GM06990 (cell line): ENCODE results near the gene PRRX1.

Experiments used
- DNase-seq: peaks from one replicate; pipeline ENCODE4 v3.0.0-alpha.2; 2011; ENCODE audit not compliant: insufficient read length; ENCODE audit errors: extremely low read depth
- H3K27me3 ChIP-seq: replicated peaks from 2 replicates; pipeline ENCODE4 v1.6.0; 2011; ENCODE audit warnings: low read length; ENCODE audit not compliant: control insufficient read depth, insufficient read depth
- H3K36me3 ChIP-seq: 2 replicates; pipeline ENCODE4 v1.5.1; 2011; ENCODE audit warnings: low read length; ENCODE audit not compliant: control insufficient read depth, insufficient read depth
- H3K4me3 ChIP-seq: replicated peaks from 2 replicates; pipeline ENCODE4 v1.5.1; 2011; ENCODE audit warnings: low read depth, mild to moderate bottlenecking, control low read depth, low read length
- TF ChIP-seq, protein P1 (sequence below): IDR thresholded peaks from 2 replicates; pipeline ENCODE4 v1.5.1; 2011; ENCODE audit warnings: low read length, control low read depth, mild to moderate bottlenecking, inconsistent platforms; ENCODE audit not compliant: insufficient read depth, poor library complexity, severe bottlenecking

Gene PRRX1

DNA sequence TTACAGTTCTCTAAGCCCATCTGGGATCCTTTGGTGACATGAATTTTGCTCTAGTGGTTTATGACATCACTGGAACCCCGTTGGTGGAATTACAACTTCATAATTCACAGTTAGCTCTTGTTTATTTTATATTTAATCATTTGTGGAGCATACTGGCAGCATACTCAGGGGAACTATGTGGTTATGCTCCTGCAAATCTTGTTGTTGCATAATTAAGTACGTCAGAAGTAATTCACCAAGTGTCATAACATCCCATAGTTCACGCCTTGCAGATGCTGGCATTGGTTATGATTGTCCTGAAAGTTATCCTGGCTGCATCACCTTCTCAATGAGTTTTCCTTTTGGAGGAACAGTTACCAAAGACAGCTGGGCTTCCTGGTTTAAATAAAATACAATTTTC, 16.5 kb downstream of the PRRX1 start:
- no peak overlapping the region for H3K4me3 ChIP-seq
- DNase-seq, result no peak
- no peaks in the 10 kb centered on the region for H3K27me3 ChIP-seq
- TF ChIP-seq, protein P1, sequence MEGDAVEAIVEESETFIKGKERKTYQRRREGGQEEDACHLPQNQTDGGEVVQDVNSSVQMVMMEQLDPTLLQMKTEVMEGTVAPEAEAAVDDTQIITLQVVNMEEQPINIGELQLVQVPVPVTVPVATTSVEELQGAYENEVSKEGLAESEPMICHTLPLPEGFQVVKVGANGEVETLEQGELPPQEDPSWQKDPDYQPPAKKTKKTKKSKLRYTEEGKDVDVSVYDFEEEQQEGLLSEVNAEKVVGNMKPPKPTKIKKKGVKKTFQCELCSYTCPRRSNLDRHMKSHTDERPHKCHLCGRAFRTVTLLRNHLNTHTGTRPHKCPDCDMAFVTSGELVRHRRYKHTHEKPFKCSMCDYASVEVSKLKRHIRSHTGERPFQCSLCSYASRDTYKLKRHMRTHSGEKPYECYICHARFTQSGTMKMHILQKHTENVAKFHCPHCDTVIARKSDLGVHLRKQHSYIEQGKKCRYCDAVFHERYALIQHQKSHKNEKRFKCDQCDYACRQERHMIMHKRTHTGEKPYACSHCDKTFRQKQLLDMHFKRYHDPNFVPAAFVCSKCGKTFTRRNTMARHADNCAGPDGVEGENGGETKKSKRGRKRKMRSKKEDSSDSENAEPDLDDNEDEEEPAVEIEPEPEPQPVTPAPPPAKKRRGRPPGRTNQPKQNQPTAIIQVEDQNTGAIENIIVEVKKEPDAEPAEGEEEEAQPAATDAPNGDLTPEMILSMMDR, result no peak
- no peaks in the 10 kb centered on the region for H3K36me3 ChIP-seq

- Histone ChIP-seq H3K4me3 (no peak overlapping the region), H3K36me3 (no peaks in the 10 kb centered on the region), H3K27me3 (no peaks in the 10 kb centered on the region)
- DNase-seq, result no peak
- TF ChIP-seq, protein P1, result no peak
Observed at GRCh38 chr1:170682169-170682568, 18.2 kb downstream of the PRRX1 start.

- Histone ChIP-seq H3K27me3 (no peaks in the 10 kb centered on the region), H3K36me3 (no peaks in the 10 kb centered on the region)
- TF ChIP-seq, protein P1, result no peak
Observed at GRCh38 chr1:170682809-170683208, 18.9 kb downstream of the PRRX1 start.

DNA sequence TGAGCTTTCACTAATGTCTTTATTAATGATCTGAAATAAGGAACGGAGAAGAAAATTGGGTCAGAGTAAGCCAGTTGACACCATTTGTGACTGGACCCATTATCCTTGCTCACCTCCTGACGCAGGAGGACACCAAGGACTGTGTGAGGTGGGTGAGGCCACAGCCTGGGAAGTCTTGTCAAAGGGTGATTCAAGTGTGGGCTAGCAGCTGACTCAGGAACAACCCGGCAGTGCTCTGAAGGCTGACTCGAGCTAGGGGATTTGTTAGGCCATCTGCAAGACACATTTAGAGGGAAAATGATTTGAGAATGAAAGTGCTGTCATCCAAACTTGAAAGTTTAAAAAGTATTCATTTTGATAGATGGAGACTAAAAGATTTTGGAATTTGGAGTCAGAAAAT, 21.2 kb downstream of the PRRX1 start:
- DNase-seq, result no peak
- Histone ChIP-seq H3K36me3 (no peaks in the 10 kb centered on the region), H3K4me3 (no peak overlapping the region), H3K27me3 (no peaks in the 10 kb centered on the region)
- TF ChIP-seq, protein P1, result no peak

More at GRCh38 chr1:170682809-170683208, 18.9 kb downstream of the PRRX1 start:
- H3K4me3 ChIP-seq, result no peak overlapping the region
- no peak for DNase-seq

DNA sequence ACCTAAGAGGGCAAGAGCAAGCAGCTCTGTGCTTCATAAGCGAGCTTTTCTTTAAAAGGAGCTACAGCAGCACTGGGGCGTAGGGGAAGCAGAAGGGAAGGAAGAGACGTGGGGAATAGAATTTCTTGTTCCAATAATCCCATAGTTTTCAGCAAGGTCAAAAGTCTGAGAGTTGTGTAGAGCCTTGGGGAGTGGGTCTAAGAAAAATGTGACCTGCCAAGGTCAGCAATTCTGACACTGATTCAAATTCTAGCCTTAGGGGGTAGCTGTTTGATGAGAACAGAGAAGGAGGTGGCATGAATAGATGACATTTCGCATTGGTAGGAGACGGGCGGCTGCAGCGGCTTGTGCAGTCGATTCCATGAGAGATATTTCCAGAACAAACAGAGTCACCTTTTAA, 22.4 kb downstream of the PRRX1 start:
- H3K27me3 ChIP-seq, result no peaks in the 10 kb centered on the region
- TF ChIP-seq, protein P1, result no peak
- no peak for DNase-seq
- no peaks in the 10 kb centered on the region for H3K36me3 ChIP-seq
- no peak overlapping the region for H3K4me3 ChIP-seq

- TF ChIP-seq, protein P1, result no peak
- H3K4me3 ChIP-seq, result no peak overlapping the region
- no peak for DNase-seq
- H3K27me3 ChIP-seq, result no peaks in the 10 kb centered on the region; the same call in 1 of the 2 replicates
- H3K36me3 ChIP-seq, result no peaks in the 10 kb centered on the region
Observed at GRCh38 chr1:170687621-170688020, 23.7 kb downstream of the PRRX1 start.
